ENCODE measurements around the gene SMAGP.

DNA sequence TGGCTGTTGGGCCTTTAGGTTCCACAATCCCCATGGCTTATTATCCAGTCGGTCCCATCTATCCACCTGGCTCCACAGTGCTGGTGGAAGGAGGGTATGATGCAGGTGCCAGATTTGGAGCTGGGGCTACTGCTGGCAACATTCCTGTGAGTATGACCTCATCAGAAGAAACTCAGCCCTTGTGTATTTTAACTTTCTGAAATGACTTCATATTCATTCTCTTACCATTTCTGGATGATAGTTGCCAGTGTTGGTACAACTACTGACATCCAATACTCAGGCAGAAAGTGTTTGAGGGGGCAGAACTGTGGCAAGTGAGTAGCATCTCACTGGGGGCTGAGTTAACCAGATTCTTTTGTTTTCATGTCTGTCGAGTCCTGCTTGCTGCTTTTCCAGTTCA, 29.2 kb downstream of the SMAGP start:
- TF ChIP-seq, protein P1, sequence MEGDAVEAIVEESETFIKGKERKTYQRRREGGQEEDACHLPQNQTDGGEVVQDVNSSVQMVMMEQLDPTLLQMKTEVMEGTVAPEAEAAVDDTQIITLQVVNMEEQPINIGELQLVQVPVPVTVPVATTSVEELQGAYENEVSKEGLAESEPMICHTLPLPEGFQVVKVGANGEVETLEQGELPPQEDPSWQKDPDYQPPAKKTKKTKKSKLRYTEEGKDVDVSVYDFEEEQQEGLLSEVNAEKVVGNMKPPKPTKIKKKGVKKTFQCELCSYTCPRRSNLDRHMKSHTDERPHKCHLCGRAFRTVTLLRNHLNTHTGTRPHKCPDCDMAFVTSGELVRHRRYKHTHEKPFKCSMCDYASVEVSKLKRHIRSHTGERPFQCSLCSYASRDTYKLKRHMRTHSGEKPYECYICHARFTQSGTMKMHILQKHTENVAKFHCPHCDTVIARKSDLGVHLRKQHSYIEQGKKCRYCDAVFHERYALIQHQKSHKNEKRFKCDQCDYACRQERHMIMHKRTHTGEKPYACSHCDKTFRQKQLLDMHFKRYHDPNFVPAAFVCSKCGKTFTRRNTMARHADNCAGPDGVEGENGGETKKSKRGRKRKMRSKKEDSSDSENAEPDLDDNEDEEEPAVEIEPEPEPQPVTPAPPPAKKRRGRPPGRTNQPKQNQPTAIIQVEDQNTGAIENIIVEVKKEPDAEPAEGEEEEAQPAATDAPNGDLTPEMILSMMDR (conservative IDR thresholded peaks at IDR 0.05; ENCODE audit: low read depth, low read length) = no peak
- TF ChIP-seq EZH2 (IDR thresholded peaks at IDR 0.05; ENCODE audit: low read length, unreplicated experiment) (no peak), EZH2phosphoT487 (IDR thresholded peaks at IDR 0.05; ENCODE audit: borderline replicate concordance, low read length) (no peak)

Measured in PC-3 (cell line).